Stimulated activated CD8-positive, alpha-beta memory T cell treated with anti-CD3 and anti-CD28 coated beads, Interleukin-12 subunit alpha, Interleukin-12 subunit beta, amount 100 ng/mL, for 1 hour (primary cell): Measurements from ENCODE around the gene MYCBP2.
"Not testable (repeated sequence)": the region's sequence is repeated elsewhere in the genome, so short reads cannot be mapped to it uniquely, and the experiment has no call there.

Experiments used
- DNase-seq: peaks from one replicate; pipeline ENCODE4 v3.0.0-alpha.2; 2020; ENCODE audit warnings: low read depth

The MYCBP2 gene

DNA sequence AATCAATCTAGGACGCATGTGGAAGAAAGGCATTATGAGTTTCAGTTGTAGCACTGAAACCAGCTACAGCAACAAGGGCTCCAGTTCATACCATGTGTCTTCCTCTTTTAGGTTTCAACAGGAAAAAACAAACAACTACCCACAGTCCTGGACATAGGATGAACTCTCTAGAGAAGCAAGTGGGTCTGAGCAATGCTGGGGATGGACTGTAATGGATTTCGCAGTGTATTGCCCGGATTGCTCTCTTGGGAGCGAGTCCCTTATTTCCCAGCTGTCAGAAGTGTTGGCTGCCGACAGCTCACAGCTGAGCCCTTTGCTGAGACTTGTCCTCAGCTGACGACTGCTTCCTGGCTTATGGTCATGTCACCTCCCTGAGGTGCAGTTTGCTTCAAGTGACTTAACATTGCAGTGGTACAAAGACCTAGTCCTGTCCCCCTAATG lies 12.1 kb upstream of the MYCBP2 start:
- no peak for DNase-seq

DNA sequence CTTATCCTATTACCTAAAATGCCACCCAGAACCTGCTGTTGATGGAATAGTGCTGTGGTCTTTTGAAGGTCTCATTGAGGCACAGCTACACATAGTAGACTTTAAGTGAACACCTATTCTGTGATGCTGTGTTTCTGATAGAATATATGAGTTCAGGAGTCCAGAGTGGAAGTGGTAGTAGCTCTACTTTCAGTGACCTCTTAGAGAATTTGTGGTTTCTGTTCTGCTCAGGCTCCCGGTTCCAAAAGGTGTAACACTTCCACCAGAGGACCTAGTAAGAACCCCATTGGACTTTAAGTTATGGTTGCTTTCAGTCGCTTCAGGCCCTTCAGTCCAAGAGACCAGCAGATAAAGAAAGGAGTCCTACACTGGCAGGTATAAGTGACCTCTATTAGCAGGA lies 11.4 kb upstream of the MYCBP2 start:
- no peak for DNase-seq

DNA sequence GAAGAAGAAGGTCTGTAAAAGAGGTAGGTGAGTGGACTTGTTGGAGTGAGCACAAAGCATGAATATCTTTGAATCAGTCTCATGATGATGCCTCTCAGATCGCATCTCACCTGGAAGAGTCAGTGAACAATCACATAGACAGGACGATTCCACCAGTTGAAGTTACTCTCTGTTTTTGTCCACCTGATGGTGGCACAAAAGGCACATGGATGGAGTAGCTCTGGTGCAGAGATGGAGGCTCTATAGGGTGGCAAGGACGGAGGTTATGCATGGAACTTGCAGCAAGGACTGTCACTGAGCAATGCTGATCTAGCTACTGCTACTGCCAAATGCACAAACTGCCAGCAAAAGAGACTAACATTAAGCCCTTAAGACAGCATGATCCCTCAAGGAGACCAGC lies 10.3 kb upstream of the MYCBP2 start:
- DNase-seq = no peak

DNA sequence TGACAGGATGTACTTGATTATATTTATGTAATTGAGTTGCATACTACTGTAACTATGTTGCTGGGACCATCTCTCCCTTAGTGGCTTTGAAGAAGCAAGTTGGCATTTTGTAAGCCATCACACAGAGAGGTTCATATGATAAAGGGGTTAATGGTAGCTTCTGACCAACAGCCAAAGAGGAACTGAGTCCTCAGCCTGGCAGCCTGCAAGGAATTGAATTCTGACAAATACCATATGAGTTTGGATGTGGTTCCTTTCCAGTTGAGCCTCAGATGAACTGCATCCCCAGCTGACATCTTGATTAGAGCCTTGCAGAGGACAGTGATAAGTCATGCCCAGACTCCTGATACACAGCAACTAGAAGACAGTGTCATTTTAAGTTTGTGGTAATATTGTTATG lies 8.6 kb upstream of the MYCBP2 start:
- DNase-seq = no peak

DNA sequence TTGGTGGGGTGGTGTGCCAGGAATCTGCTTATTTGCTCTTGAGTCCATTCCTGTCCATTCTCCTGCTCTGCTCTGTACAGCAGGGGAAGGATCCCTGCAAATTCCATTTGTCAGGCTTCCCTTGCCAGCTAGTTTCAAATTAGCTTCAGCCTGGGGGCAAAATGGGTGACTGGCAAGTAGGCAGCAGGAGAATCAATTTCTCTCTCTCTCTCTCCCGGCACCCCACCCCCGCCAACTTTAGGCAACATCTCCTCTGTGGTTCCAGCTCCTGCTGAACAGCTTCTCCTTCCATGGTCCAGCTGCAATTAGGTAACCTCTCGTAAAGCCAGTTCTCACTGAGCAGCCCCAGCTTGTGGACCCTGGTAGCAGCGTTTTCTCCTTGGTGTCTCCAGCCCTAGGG lies 6.7 kb upstream of the MYCBP2 start:
- DNase-seq = no peak

DNA sequence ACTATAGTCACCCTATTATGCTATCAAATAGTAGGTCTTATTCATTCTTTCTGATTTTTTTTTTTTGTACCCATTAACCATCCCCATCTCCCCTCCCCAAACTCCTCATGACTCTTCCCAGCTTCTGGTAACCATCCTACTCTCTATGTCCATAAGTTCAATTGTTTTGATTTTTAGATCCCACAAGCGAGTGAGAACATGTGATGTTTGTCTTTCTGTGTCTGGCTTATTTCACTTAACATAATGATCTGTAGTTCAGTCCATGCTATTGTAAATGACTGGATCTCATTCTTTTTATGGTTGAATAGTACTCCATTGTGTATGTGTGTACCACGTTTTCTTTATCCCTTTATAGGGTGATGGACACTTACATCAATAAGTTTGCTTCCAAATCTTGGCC lies 4.5 kb upstream of the MYCBP2 start:
- no peak for DNase-seq

DNA sequence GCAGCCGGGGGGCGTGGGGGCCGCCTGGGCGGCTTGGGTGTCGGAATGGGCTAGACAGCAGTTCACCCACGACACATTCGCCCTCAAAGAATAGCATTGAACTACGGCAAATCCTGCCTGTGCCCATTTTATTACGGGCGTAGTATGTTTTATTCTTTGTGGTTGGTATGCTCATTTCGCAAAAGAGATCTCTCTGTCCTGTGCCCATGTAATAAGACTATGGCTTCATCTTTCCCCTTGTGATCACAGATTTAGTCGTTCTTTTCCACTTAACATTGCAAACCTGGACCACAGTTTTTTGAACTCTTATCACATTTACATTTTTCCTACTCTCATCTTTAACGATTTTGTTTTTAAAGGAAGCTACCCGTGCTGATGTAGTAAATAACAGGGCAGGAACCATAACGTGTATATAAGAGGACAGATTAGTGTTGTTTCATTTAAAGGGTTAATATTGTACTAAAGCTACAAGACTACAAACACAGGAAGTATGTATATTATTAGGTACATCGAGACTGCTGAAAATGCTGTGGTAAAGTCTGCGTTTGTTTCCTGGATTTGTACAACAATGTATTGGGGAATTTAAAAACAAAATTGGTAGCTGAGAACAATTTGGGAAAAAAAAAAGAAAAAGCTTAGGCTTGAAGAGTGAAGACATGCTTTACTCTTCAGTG lies 3.2 kb upstream of the MYCBP2 start:
- no peak for DNase-seq

DNA sequence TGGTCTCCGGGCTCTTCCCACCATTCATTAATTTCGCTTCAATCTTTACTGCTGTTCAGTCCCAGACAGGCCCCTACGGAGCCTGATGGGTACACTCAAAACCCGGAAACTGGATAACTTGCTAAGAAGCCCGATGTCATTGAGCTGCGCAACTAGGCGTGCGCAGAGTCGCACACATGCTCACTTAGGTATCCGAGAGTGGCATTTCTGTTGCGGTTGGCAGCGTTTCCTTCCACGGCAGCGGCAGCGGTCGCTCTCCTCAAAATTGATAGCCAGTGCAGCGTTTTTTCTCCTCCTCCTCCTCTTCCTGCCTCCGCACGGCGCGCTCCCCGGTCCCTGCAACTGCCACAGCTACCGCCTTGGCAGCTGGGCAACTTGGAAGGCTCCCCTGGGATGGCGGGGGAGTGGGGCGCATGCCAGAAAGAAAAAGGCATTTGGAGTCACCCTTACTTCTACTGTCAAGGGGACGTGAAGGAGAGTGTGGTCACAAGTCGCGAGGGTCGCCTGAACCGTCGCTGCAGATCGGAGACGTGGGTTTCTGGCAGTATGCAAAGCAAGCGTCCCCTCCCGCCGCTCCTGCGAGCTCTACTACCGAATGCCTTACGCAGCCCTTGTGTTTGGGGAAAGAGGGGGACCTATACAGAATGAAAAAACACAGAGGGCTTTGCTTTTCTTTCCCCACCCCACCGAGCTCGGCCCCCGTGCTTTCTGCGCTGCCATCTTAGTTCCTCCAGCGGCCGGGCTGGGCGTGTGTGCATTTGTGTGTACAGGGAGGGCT lies 2.4 kb upstream of the MYCBP2 start:
- DNase-seq = peak; percentile 74

DNA sequence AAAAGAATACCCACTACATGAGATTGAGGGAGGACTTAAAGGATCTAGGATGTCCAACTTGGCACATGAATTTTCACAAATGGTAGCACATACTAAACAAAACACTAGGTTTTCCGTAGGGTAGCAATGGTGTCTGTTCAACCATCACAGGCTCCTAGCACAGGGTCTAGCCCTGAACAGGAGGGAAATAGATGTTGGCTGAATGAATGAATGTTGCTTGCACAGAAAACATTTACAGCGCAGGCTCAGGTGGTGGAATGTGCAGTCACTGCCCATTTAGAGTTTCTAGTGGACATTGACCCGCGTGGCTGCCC lies 1.9 kb upstream of the MYCBP2 start:
- no peak for DNase-seq

DNA sequence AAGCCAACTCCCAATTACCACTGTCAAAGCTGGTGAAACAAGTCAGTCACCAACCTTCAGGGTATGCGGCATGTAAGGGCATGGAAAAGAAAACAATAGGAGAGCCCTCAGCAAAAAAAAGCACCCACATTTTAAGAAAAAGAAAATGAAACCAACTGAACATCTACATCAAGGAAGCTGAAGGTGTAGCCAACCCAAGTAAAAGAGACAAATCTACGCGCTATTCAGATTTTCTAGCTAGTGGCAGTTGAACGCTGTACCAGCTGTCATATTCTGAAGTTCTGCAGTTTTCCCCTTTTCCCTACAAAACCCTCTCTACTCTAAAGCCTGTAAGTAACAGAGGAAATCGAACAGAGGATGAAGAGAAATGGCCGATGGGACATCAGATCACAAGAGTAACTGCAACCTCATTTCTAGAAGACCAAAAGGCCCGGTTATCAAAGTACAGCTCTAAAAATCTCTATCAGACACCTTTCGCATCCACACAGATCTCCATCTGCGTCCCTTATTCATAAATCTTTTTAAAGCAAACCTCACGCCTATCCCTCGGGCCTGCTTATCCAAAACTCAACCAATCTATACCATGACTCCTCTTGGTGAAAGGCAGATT lies 1.4 kb downstream of the MYCBP2 start:
- no peak for DNase-seq

DNA sequence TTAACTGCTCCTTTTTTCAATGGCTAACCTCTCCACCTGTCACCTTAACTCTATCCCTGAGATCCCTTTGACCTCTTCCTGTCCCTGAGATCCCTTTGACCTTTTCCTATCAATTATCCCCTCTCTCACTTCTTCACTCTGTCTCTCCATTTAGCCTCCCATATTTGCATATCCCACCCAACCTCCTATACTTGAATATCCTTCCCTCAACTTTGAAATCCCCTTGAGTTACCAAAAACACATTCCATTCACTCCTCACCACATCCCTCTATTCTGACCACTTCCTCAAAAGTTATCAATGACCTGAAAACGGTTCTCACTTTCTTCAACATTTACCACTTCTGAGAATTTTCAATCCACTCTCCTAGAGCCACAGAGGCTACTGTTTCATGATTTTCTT lies 3.0 kb downstream of the MYCBP2 start:
- DNase-seq = no peak

DNA sequence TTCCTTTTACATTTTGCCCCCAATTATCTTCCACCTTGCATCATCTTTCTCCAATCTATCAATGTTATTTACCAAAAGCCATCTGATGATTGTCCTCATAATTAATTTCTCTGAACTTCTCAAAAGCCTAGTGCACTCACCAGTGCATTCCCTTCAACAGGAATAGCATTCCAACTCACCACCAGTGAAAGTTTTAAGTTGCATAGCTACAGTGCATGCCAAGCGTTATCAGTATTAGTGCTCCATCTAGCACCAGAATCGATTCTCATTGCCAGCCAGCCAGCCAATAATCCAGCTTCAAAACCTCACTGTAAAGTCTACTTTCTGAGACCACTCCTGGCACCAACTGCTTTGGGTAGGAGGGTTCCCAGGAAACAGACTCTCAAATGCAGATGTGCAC lies 7.4 kb downstream of the MYCBP2 start:
- DNase-seq = no peak

DNA sequence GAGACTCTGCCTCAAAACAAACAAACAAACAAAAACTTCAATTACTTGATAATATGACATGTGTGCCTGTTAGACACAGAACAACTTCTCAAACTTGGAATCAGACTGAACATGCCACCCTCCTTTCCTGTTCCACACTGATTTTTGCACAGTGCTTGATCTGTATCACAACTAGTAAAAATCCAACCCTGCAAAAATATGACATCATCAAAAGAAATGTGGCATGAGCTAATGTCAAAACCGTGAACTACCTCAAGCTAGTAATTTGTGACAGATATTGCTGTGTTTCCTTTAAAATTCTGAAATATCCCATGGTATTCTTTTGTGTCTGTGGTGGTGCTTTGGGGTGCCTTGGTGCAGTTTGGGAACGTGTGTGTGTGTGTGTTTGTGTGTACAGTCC lies 8.2 kb downstream of the MYCBP2 start:
- no peak for DNase-seq

DNA sequence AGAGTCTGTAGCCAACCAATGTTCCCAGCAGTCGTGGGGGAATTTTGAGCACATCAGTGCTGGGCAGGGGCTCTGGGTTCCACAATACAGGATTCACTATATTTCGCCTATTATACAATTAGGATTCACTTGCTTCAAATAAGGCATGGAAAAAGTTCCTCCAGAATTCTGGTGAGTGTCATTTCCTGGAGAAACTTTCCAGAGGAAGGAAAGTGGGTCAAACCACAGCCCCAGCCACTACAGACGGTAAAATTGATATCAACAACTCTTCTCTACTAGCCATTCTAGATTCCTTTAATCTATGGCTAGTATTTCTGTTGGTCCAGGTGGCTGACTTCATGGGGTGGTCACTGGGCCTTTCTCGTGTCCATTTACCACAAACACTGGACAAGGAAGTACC lies 10.5 kb downstream of the MYCBP2 start:
- no peak for DNase-seq

DNA sequence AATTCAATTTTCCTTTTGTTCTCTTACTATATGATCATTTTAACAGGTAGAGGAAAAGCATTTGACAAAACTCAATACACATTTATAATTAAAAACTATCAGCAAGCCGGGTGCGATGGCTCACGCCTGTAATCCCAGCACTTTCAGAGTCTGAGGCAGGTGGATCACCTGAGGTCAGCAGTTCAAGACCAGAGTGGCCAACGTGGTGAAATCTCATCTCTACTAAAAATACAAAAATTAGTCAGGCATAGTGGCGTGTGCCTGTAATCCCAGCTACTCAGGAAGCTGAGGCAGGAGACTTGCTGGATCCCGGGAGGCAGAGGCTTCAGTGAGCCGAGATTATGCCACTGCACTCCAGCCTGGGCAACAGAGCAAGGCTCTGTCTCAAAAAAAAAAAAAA lies 11.4 kb downstream of the MYCBP2 start:
- not testable (repeated sequence) for DNase-seq

DNA sequence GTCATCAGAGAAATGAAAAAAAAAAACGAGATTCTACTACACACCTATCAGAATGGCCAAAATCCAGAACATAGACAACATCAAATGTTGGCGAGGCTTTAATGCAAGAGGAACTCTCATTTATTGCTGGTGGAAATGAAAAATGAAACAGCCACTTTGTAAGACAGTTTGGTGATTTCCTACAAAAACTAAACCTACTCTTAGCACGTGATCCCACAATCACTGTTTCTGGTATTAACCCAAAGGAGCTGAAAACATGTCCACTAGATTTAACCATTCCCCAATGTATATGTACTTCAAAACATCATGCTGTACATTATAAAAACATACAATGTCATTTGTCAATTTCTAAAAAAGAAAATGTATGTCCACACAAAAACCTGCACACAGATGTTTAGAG lies 13.0 kb downstream of the MYCBP2 start:
- no peak for DNase-seq

DNA sequence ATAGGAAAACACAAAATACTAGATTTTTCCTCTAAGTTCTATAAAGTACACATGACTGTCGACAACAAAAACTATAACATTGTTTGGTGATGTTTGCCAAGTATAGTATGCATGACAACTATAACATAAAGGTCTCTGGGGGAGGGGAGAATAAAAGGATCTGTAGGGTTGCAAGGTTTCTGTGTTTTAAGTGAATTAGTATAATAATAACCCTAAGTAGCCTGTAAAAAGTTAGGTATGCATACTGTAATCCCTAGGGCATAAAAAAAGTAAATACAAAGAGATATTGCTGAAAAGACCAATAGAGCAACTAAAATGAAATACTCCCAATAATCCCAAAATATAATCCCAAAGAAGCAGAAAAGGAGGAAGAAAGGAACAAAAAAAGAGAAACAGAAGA lies 14.6 kb downstream of the MYCBP2 start:
- no peak for DNase-seq

DNA sequence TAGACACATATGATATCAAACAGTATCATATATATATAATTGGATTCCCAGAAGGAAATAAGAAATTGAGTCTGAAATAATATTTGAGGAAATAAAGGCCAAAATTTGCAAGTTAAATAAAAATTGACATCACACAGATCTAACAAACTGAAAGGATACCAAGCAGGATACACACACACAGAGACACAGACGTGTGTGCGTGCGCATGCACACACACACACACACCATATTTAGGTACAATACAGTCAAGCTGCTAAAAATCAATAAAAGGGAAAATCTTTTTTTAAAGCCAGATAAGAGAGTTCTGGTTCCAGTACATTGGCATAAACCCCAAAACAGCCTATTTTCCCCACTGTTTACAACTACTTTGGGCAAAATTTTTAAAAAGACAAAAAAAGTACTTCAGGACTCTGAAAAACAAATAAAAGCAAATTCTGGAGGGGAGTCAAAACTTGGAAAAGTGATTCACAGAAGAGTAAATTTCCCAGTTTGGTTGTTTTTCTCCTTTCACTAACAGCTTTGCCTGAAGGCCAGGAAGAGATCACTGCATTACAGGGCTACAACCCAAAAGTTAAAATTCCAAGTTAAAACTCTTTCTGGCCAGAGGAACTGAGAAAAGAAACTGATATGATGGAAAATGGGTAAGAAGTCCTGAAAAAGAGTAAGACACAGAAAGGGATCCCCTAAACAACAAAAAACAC lies 16.2 kb downstream of the MYCBP2 start:
- DNase-seq = no peak

DNA sequence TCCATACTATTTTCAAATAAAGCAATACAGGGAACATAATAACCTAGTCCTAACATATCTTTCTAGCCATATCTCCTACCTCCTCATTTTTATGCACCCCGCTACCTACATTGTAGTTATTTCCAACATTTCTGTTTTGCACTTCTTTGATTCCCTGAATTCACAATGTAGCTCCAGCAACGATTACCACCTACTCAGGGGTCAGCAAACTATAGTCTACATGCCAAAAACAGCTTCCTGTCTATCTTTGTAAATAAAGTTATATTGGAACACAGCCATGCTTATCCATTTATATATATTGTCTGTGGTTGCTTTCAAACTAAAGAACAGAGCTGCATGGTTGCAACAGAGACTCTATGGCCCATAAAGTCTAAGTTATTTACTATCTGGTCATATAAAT lies 16.7 kb downstream of the MYCBP2 start:
- DNase-seq = no peak

DNA sequence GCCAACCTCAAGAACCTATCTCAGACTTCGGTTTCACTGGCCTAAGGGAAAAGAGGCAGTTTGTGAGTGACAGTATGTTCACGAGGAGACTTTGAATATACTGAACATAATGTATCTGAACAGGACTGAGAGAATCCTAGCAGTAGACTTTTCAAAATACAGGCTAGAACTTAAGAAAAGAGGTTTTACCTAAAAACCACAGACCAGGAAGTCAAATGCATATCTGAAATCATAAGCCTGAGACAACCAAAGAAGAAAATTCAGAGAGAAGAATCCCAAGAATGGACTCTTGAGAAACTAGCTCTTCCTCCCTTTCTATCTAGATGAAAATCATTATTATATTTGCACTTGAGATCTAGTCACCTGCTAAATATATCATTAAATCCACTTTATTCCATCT lies 17.6 kb downstream of the MYCBP2 start:
- DNase-seq = no peak

DNA sequence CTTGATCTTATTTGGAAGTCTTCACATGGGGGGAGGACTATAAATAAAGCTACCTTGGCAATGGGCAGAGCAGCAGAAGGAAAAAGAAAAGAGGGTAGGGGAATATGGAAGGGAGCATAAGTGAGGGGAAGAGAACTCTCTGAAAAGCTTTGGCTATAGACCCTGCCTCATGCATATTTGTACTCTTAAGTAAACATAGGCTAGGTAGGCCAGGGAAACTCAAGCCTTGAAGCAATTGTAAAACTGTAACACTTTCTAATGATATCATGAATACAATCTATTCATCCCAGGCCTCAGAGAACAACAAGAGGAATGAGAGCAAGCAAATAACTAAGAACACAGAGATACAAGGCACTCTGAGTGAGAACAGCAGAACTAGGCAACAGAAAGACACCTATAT lies 20.4 kb downstream of the MYCBP2 start:
- DNase-seq = no peak

DNA sequence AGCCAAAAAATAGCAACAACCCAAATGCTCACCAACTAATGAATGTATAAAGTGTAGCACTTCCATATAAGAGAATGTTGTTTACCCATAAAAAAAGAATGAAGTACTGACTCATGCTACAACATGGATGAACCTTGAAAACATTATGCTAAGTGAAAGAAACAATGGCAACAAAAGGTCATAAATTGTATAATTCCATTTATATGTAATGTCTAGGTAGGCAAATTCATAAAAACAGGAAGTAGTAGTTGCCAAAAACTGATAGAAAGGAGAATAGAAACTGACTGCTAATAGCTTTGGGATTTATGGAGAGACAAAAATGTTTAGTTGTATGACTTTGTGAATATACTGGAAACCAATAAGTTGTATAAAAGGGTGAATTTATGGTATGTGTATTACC lies 21.6 kb downstream of the MYCBP2 start:
- no peak for DNase-seq
